ENCODE results near the gene NPW.

DNA sequence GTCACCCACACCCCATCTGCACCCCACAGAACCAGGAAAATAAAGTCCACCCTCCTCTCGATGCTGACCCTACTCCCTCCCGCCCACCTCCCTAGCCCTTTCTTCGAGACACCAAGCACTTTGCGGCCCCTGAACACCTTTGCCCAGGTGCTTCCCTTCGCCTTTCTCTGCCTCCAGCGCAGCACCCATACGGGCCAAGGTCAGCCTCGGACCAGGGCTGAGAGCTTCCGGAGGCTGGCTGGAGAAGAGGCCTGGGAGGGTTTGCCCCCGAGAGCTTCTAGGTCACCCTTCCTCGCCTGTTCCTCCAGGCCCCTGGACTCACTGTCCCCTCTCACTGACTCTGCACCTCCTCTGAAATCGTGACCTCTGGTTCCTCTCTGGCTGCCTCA lies 4.4 kb downstream of the NPW start:
- TF ChIP-seq RAD21 (IDR thresholded peaks at IDR 0.05; ENCODE audit: low read depth) = no peak
- TF ChIP-seq TAF1 (IDR thresholded peaks at IDR 0.05; ENCODE audit: low read depth) = no peak
- no peak for TF ChIP-seq NFIC (IDR thresholded peaks at IDR 0.05)
- TF ChIP-seq TEAD4 (IDR thresholded peaks at IDR 0.05) = no peak
- no peak for TF ChIP-seq CEBPB (IDR thresholded peaks at IDR 0.05)
- no peak for TF ChIP-seq EP300 (IDR thresholded peaks at IDR 0.05; ENCODE audit: borderline replicate concordance)
- TF ChIP-seq YY1 (IDR thresholded peaks at IDR 0.05; ENCODE audit: low read depth) = no peak
- no peak for TF ChIP-seq CREB1 (IDR thresholded peaks at IDR 0.05; ENCODE audit: low read depth)
- TF ChIP-seq TCF12 (IDR thresholded peaks at IDR 0.05; ENCODE audit: low read depth) = no peak
- no peak for TF ChIP-seq ZBTB7A (IDR thresholded peaks at IDR 0.05; ENCODE audit: low read depth)
- TF ChIP-seq, protein P1, sequence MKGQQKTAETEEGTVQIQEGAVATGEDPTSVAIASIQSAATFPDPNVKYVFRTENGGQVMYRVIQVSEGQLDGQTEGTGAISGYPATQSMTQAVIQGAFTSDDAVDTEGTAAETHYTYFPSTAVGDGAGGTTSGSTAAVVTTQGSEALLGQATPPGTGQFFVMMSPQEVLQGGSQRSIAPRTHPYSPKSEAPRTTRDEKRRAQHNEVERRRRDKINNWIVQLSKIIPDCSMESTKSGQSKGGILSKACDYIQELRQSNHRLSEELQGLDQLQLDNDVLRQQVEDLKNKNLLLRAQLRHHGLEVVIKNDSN (IDR thresholded peaks at IDR 0.05) = no peak
